Astrocyte of the cerebellum (primary cell): ENCODE data around the gene RBM7.

Source experiments
- DNase-seq: peaks from one replicate; pipeline ENCODE4 v3.0.0-alpha.2; 2011; ENCODE audit warnings: low read depth
- H3K4me3 ChIP-seq: 2 replicates; pipeline ENCODE4 v1.5.1; 2011; ENCODE audit warnings: mild to moderate bottlenecking, low read depth, low read length, moderate library complexity
- in situ Hi-C: cut with HindIII; loops from 2 replicates; pipeline ENCODE4 v1.10.0; 2017; ENCODE audit warnings: low sequenced_read_pairs
- TF ChIP-seq, protein P1 (sequence below): IDR thresholded peaks from 2 replicates; pipeline ENCODE4 v1.5.1; 2012; ENCODE audit warnings: low read length, low read depth, moderate library complexity, mild to moderate bottlenecking; ENCODE audit errors: missing control alignments

RBM7 gene

DNA sequence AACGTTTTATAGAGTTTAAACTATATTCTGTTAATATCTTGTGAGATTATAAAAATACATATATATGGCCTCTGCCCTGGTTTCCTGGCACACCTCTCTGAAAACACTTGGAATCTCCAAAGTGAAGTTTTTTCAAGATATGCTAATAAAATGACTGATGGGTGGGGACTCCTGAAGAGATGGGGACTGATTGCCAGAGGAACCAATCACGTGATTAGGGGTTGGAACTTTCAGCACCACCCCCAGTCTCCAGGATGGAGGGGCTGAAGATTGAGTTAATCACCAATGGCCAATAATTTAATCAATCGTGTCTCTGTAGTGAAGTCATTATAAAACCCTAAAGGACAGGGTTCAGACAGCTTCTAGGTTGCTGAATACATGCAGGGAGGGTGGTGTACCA is 37.5 kb upstream of the RBM7 start:
- in situ Hi-C loops: no loop called here
- no peak overlapping the region for H3K4me3 ChIP-seq
- TF ChIP-seq, protein P1, sequence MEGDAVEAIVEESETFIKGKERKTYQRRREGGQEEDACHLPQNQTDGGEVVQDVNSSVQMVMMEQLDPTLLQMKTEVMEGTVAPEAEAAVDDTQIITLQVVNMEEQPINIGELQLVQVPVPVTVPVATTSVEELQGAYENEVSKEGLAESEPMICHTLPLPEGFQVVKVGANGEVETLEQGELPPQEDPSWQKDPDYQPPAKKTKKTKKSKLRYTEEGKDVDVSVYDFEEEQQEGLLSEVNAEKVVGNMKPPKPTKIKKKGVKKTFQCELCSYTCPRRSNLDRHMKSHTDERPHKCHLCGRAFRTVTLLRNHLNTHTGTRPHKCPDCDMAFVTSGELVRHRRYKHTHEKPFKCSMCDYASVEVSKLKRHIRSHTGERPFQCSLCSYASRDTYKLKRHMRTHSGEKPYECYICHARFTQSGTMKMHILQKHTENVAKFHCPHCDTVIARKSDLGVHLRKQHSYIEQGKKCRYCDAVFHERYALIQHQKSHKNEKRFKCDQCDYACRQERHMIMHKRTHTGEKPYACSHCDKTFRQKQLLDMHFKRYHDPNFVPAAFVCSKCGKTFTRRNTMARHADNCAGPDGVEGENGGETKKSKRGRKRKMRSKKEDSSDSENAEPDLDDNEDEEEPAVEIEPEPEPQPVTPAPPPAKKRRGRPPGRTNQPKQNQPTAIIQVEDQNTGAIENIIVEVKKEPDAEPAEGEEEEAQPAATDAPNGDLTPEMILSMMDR: no peak
- no peak for DNase-seq

DNA sequence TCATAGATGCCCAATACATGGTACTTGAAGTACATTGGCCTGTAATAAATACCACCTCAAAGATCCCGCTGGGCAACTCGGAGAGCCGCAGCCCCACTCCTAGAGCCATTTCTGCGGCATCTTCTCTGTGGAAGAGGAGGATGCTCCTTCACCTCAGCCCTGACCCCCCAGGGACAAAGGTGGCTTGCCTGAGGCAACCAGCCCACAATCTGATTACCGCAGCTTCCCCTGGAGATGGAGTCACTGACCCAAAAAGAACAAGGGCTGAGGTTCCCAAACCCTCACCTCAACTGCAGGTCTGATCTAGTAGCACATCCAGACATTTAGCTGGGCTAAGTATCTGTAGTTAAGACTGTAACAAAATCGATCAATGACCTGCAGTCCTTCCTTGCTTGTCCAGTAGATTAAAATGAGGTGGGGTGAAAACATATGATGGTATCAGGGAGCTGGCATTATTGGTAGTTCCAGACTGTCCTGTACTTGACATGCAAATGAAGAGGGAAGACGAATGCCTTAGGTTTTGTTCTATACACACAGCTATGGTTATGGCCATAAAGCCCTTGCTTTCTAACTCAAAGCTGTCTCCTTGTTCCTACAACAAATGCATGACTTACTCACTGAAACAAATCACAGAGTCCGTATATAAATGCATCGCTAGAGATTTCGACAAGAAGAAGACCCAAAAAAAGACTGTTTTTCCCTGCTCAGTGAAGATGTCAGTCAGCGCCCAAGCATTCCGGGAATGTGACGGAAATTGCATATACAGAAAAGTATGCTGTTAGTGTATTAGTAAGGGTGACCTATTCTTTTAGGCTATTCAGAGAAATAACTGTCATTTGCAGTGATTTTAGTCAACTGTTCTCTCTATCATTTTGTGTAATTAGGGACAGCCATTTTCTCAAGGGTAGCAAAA is 33.9 kb upstream of the RBM7 start:
- DNase-seq: peak; percentile 39
- H3K4me3 ChIP-seq: no peak overlapping the region
- in situ Hi-C loops: no loop called here
- TF ChIP-seq, protein P1: no peak

DNA sequence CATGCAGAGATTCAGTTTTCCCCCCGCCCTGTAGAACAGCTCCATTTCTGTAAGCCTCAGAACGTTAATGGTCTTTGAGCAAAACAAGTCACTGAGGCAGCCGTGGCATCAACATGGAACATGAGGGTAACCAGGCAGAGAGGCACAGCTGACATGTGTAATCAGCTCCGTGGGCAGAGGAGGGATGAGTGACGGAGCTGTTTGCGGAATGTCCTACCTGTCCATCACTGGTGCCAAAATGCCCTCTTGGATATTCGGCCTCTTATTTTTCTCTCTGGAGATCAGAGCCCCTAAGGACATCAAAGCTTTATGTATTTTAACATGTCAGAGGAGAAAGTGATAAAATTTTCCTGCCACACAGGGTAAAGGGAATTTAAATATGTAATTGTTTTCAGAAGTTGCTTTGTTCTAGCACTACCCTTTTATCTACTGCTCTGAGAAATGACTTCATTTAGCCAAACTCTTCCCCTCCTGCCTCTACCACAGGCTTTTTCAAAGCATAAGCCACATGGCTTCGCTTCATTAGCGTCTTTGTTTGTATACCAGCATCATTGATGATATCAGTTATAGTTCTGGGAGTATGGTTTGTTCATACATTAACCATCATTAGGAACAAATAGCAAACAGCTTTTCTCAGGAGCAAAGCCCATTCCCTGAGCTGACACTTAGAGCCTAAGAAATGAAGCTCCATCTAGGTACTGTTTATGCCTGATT is 33.1 kb upstream of the RBM7 start:
- in situ Hi-C loops: no loop called here
- DNase-seq: no peak
- H3K4me3 ChIP-seq: no peak overlapping the region
- TF ChIP-seq, protein P1: no peak

DNA sequence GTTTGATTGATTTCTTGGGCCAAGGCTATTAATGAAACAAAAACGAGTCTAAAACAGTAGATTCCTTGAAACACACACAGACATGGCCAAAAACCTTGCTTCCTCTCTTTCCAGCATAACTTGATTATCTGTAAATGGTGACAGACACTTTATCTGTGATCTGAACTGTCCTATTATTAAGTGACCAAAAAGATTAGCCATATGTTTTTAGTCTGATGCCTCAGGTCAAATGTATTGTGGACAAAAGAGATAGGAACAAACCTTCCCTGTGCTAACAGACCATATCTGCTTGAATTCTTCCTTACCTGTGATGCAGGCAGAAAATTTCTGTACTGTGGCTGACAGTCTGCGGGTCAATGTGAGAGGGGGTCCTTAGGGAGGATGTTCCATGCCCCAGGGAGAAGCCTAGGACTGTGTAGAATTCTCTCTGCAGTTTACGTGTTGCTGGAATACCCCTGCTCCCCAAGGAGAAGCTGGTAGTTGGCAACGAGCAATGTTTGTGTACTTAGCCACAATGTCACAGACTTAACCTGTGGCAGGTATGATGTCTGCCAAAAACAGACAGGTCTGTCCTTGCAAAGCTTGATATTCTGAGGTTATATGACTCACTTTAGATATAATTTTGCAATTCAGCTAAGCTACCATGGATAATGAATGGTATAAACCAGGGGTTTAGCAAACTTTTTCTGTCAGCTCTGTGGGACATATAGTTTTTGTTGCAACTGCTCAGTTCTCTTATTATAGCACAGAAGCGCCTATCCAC is 31.4 kb upstream of the RBM7 start:
- DNase-seq: no peak
- H3K4me3 ChIP-seq: no peak overlapping the region
- in situ Hi-C loops: no loop called here
- TF ChIP-seq, protein P1: no peak

DNA sequence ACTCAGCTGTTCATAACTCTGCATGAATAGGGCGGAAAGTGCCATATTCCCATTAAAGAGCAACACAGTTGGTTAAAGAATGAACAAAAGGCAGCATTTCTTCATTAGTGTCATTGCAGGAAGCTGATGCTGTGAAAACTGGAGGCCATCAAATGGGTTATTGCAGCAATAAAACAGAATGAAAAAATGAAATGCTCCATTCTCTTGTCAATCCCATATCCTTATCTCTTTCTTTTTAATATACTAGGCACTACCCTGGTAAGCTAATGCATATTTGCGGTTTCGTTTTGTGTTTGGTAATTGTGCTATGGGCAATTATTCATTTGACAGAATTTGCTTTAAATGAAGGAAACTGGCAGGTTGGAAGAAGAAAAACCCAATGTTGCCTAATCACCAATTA is 25.4 kb upstream of the RBM7 start:
- DNase-seq: no peak
- no peak overlapping the region for H3K4me3 ChIP-seq
- in situ Hi-C loops: loop anchor here (5.0 kb wide), 1 partner anchor 38 kb away; no protein-coding TSS in a partner anchor
- TF ChIP-seq, protein P1: no peak

DNA sequence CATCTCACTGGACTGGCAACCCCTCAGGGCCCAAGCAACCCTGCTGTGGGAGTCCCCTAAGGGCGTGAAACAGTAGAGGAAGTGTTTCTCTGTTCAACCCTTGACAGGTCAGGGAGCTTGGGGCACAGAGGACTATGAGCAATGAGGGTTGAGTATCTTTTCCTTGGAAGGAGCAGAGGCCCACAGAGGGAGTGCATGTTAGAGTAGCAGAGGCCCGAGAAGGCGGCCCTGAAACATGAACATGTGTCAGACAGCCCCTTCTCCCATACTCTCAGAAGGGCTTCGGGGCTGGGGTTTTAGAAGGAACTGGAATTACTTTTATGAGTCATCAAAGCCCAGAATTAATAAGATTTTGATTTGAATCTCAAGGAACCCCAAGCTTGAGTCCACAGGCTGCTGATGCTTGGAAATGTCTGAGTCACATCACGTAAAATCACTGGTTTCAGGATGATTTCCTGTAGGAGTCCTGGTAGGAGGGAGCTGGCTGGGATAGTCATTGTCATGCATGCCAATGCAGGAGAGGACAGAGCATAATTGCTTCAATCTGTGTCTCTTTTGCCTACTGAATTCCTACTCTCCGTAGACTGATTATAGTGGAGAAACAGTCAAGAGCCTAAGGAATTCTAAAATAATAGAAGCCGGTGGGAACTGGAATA is 22.7 kb upstream of the RBM7 start:
- DNase-seq: no peak
- TF ChIP-seq, protein P1: no peak

More for the DNA sequence above, 22.7 kb upstream of the RBM7 start:
- in situ Hi-C loops: loop anchor here (5.0 kb wide), 1 partner anchor 40 kb away; no protein-coding TSS in a partner anchor
- no peak overlapping the region for H3K4me3 ChIP-seq
